Upper lobe of right lung (tissue), 1 donor: Measurements from ENCODE around the gene CDX2. TPM values are rescaled to one million over a fixed set of nuclear protein-coding genes. Genes with fewer than 3 reads are reported as not detected.

Experiments used
- ATAC-seq: fragments of 200-7000 bp; cut with Tn5 transposase; one replicate; pipeline ENCODE4 v1.9.1; 2020; ENCODE audit warnings: mild to moderate bottlenecking, moderate library complexity
- DNase-seq: peaks from one replicate; pipeline ENCODE4 v3.0.0-alpha.2; 2020
- H3K27ac ChIP-seq: fragments of 200-600 bp; one replicate; pipeline ENCODE4 v1.8.0; 2022
- H3K27me3 ChIP-seq: fragments of 200-600 bp; one replicate; pipeline ENCODE4 v1.8.0; 2022; ENCODE audit warnings: mild to moderate bottlenecking
- H3K36me3 ChIP-seq: fragments of 200-600 bp; one replicate; pipeline ENCODE4 v1.8.0; 2022
- H3K4me1 ChIP-seq: fragments of 200-600 bp; one replicate; pipeline ENCODE4 v1.8.0; 2022
- H3K4me3 ChIP-seq: fragments of 200-600 bp; one replicate; pipeline ENCODE4 v1.8.0; 2022; ENCODE audit warnings: mild to moderate bottlenecking
- H3K9me3 ChIP-seq: fragments of 200-600 bp; one replicate; pipeline ENCODE4 v1.8.0; 2022
- intact Hi-C: fragments of 100-400 bp; cut with DNase I; formaldehyde crosslinking; loops from one replicate; pipeline ENCODE4 v1.11.0; 2022
- total RNA-seq: library from RNA; stranded (reverse); fragmentation: NEBNext Ultra II Directional; extraction: Animal tissue kit (Norgen Biotek cat#: 25700); gene quantifications from one replicate; pipeline ENCODE4 v1.2.1, GENCODE V29; 2021
- TF ChIP-seq, protein P1 (sequence below): fragments of 200-600 bp; IDR thresholded peaks from one replicate; pipeline ENCODE4 v1.8.0; 2022; ENCODE audit warnings: antibody characterized with exemption
- donor health status: DM: no; HTN: yes; CAD: no; lungs with severe emphysema.

CDX2 gene
- total RNA-seq, 1 donor from 2014 or later, result not detected

DNA sequence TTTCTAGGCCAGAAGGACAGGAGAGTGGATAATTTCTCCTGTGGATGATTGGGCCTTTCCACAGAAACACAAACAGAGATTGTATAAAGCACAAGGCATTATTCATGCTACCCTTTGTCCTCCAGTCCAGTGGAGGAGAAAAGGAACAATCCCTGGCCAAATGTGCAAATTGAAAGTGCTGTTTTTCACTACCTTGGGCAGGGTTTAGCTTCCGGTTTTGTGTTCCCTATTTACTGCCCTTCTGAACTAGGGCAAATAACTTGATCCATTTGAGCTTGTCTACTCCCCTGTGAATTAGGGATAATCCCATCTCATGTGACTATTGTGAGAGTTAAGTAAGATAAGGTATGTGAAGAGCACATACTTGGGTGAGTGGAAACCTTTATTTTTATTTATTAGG, 36.0 kb downstream of the CDX2 start:
- no peak for ATAC-seq
- no peak for DNase-seq
- Histone ChIP-seq H3K36me3 (no peaks in the 10 kb centered on the region), H3K27me3 (peaks cover 48% of the 10 kb centered on the region), H3K4me1 (no peaks in the 10 kb centered on the region), H3K27ac (no peak overlapping the region), H3K9me3 (no peaks in the 10 kb centered on the region), H3K4me3 (no peak overlapping the region)
- intact Hi-C loops, result no loop called here
- TF ChIP-seq, protein P1, sequence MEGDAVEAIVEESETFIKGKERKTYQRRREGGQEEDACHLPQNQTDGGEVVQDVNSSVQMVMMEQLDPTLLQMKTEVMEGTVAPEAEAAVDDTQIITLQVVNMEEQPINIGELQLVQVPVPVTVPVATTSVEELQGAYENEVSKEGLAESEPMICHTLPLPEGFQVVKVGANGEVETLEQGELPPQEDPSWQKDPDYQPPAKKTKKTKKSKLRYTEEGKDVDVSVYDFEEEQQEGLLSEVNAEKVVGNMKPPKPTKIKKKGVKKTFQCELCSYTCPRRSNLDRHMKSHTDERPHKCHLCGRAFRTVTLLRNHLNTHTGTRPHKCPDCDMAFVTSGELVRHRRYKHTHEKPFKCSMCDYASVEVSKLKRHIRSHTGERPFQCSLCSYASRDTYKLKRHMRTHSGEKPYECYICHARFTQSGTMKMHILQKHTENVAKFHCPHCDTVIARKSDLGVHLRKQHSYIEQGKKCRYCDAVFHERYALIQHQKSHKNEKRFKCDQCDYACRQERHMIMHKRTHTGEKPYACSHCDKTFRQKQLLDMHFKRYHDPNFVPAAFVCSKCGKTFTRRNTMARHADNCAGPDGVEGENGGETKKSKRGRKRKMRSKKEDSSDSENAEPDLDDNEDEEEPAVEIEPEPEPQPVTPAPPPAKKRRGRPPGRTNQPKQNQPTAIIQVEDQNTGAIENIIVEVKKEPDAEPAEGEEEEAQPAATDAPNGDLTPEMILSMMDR, result no peak

GRCh38 chr13:27929868-27930267, 39.2 kb downstream of the CDX2 start:
- Histone ChIP-seq H3K4me3 (no peak overlapping the region), H3K9me3 (no peaks in the 10 kb centered on the region), H3K27ac (no peak overlapping the region), H3K27me3 (peaks cover 77% of the 10 kb centered on the region), H3K4me1 (no peaks in the 10 kb centered on the region), H3K36me3 (no peaks in the 10 kb centered on the region)
- no peak for DNase-seq
- TF ChIP-seq, protein P1, result no peak
- intact Hi-C loops, result no loop called here
- ATAC-seq, result no peak

- Histone ChIP-seq H3K4me3 (no peak overlapping the region), H3K27me3 (peaks cover 85% of the 10 kb centered on the region), H3K36me3 (no peaks in the 10 kb centered on the region), H3K27ac (no peak overlapping the region), H3K4me1 (no peaks in the 10 kb centered on the region), H3K9me3 (no peaks in the 10 kb centered on the region)
- TF ChIP-seq, protein P1, result no peak
- DNase-seq, result no peak
- no peak for ATAC-seq
- intact Hi-C loops, result no loop called here
Observed at GRCh38 chr13:27928805-27929753, 40.0 kb downstream of the CDX2 start.

DNA sequence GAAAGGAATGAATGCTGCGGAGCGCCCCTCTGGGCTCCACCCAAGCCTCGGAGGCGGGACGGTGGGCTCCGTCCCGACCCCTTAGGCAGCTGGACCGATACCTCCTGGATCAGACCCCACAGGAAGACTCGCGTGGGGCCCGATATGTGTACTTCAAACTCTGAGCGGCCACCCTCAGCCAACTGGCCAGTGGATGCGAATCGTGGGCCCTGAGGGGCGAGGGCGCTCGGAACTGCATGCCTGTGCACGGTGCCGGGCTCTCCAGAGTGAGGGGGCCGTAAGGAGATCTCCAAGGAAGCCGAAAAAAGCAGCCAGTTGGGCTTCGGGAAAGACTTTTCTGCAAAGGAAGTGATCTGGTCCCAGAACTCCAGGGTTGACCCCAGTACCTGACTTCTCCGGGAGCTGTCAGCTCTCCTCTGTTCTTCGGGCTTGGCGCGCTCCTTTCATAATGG, 40.7 kb downstream of the CDX2 start:
- H3K27ac ChIP-seq, result no peak overlapping the region
- TF ChIP-seq, protein P1, result no peak
- ATAC-seq (no peak), DNase-seq (no peak)
- H3K27me3 ChIP-seq, result peaks cover 92% of the 10 kb centered on the region
- no peaks in the 10 kb centered on the region for H3K36me3 ChIP-seq
- no peaks in the 10 kb centered on the region for H3K4me1 ChIP-seq
- no peak overlapping the region for H3K4me3 ChIP-seq
- no peaks in the 10 kb centered on the region for H3K9me3 ChIP-seq
- intact Hi-C loops, result no loop called here

DNA sequence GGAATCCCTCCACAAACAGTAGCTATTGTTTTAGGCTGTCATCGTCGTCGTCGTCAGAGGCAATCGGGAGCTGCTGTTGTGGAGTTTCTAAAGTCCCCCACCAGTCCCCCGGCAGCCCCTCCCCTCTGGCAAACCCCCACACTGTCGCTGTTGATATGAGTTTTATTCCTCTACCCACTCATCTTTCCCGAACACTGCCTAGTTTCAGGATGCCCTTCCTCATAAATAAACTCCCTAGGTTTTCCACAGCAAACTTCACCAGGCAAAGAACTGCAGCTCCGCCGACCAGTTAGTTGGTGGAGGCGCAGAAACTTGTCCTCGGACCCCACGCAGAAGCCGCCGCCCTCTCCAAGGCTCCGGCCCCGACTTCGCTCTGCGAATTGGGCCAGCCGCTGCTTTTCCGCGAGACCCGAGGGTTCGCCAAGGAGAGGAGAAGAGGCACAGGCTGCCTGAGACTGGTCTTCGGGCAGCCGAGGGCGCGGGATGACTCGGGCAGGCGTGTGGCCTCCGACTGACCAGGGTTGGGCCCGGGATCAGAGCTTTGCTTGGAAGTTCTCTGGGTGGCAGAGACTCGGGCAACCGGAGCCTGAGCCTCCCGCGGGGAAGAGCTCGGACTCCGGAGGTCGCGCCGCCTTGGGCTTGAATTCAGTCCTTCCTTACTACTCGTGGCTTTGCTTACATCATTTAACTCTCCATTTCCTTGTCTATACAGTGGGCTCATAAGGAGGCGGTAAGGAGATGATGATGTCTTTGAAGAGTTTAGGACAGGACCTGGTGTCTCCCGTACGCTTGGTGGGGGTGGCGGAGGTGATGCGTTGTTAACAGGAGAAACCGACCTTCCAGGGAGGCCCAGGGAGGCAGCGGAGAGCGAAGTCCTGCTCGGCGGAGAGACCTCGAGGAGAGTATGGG, 41.4 kb downstream of the CDX2 start:
- no peak for ATAC-seq
- TF ChIP-seq, protein P1, result no peak
- Histone ChIP-seq H3K4me3 (no peak overlapping the region), H3K9me3 (no peaks in the 10 kb centered on the region), H3K27me3 (peaks cover 95% of the 10 kb centered on the region), H3K4me1 (no peaks in the 10 kb centered on the region), H3K36me3 (no peaks in the 10 kb centered on the region), H3K27ac (no peak overlapping the region)
- intact Hi-C loops, result no loop called here
- no peak for DNase-seq
